NCI-H2196 treated with DMSO at 0.1 percent for 48 hours (cell line): Measurements from ENCODE around the gene TNFAIP3.

Experiments used
- DNase-seq: peaks from one replicate; lab custom pipeline; 2025; ENCODE audit not compliant: unreplicated experiment; lab: John Stamatoyannopoulos, UW

TNFAIP3 gene

GRCh38 chr6:137863091-137863797 lies 3.8 kb upstream of the TNFAIP3 start:
- DNase-seq: no peak

GRCh38 chr6:137864812-137865508 lies 2.1 kb upstream of the TNFAIP3 start:
- no peak for DNase-seq

DNA sequence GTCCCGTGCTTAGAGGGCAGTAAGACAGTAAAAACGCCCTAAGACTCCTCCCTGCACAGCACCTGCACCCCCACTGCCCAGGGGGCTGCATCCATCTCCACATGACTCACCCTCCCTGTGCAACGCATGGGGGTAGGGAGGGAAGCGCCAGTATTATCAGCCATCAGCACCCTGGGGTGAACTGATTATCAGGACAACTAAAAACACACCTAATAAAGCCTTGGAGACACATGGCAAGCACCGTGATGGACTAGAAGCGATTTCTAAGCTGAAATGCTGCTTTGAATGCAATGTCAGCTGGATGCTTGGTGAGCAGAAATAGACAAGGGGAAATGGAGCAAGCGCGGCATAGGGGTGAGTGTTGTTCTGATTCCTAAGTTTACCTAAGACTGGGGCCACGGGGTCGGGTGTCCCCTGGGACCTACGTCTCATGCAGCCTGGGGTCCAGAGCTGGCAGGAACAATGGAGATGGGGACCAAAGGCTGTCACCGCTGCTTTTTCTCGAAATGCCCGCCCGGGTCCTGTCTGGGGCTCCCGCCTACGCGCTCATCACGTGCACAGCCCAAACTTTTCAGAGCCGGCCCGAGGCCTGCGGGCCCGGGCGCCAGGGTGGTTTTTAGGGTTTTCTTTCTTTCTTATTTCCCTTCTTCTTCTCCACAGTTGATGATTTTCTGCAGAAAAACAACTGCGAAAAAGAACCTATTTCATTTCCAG lies 702 bp upstream of the TNFAIP3 start:
- no peak for DNase-seq

DNA sequence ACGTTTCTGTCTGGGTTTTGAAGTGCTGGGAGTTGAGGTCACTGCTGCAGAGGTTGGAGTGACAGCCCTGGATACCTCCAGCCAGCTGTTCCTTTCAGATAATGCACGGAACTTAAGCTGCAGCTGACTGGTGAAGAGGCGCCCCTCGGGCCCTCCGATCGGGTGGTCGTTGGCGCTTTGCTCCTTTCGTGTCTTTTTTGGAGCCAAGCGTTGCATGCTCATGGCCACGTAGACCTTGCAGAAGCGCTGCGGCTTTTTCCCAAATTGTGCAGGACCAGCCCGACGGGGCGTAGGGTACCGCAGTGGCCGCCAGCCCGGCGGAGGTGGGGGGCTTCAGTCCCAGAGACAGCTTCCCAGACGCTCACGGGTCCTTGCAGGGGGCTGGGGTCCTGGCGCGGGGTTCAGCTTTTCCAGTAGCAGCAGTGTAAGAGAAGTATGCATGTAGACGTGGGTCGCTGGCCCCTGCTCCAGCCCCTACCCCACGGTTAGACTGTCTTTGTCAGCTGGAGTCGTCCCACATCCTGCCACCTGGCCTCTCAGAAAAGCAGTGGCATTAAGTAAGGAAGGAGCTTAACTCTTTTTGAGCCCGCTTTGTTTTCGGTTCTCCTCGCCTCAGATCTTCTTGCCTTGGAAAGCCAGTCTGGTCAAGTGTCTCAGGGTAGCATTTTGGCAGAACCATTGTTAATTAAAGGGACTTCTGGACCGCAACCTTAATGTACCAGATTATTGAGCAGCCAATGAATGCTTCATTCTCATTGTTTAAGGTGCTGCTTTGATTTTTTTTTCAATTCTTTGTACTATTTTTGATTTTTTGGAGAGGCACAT lies 838 bp downstream of the TNFAIP3 start:
- DNase-seq: no peak

GRCh38 chr6:137868721-137869548 lies 1.9 kb downstream of the TNFAIP3 start:
- DNase-seq: no peak

GRCh38 chr6:137869549-137870307 lies 2.7 kb downstream of the TNFAIP3 start:
- DNase-seq: no peak

DNA sequence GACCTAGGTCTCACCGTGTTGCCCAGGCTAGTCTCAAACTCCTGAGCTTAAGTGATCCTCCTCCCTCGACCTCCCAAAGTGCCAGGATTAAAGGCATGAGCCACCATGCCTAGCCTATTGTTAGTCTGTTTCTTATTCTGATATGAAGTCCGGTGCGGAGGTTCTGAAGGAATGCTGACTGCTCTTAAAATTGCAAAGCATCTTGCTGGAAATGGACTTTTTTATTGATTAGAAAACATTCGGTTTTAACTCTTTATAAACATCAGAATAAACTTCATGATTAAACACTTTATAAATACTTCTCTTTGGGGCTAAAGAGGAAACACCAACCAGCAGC lies 3.2 kb downstream of the TNFAIP3 start:
- DNase-seq: no peak

- no peak for DNase-seq
These were observed 3.7 kb downstream of the TNFAIP3 start for GRCh38 chr6:137870744-137871247.

DNA sequence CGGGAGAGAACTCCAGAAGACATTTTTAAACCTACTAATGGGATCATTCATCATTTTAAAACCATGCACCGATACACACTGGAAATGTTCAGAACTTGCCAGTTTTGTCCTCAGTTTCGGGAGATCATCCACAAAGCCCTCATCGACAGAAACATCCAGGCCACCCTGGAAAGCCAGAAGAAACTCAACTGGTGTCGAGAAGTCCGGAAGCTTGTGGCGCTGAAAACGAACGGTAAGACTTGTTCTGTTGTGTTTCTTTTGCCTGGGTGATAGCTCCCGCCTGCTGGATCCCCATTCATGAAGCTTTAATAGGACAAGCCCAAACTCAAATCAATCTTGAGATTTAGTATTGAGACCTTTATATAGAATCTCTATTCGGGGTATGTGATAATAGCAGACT lies 4.2 kb downstream of the TNFAIP3 start:
- no peak for DNase-seq

DNA sequence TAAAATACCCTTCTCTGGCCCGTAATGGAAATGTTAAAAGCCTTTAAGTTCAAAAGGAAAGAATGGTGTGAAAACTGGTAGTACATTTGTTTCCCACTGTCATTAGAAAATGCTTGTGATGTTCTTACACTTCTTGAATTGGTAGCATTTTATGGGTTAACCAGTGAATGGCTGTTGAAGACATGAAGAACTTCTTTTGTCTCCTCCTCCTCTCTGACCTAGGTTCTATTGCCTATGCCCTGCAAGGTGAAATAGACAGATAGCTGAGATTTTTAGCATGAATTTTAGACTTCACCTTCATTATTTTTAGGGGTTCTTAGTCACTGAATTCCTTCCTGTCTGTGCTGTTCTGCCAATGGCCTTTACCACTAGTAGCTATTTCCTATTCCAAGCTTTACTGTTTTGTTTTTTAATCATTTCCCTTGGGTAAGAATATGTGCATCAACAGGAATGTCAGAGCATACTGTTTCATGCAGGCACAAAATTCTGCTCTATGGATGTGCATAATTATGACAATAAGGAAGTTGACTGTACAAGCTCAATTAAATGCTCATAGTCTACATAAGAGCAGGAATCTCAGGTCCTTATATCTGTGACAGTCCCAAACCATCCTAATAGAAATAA lies 4.9 kb downstream of the TNFAIP3 start:
- no peak for DNase-seq

GRCh38 chr6:137872581-137873115 lies 5.6 kb downstream of the TNFAIP3 start:
- DNase-seq: no peak

GRCh38 chr6:137873273-137873762 lies 6.3 kb downstream of the TNFAIP3 start:
- DNase-seq: no peak

DNA sequence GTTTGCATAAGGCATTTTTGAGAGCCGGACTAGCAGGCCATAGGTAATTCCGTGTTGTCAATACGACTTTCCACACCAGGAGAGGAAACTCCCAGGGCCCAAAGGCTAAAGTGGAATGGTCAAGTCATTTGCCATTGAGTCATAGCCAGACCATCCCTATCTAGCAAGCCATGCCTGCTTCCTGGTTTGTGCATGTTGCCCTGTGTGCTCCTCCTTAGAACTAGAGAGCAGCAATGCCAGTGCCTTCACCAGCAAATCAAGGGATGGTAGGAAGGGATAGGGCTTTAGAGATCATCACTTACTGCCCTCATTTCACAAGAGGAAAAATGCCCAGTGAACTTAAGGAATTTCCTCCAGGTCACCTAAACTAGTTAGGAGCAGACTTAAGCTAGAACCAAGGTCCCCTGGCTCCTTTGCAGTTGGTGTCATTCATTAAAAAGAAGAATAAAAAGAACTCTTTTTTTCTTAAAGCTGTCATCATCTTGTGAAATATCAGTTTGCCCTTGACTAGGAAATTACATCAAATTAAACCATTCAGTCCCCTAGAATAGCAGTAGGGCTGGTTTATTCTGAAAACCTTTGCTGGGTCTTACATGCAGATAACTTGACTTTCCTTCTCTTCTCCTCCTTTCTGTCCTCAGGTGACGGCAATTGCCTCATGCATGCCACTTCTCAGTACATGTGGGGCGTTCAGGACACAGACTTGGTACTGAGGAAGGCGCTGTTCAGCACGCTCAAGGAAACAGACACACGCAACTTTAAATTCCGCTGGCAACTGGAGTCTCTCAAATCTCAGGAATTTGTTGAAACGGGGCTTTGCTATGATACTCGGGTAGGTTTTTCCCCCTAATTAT lies 7.4 kb downstream of the TNFAIP3 start:
- no peak for DNase-seq

GRCh38 chr6:137875058-137875520 lies 8.0 kb downstream of the TNFAIP3 start:
- no peak for DNase-seq

- DNase-seq: no peak
These were observed 8.5 kb downstream of the TNFAIP3 start for GRCh38 chr6:137875606-137876005.

- no peak for DNase-seq
These were observed 9.5 kb downstream of the TNFAIP3 start for GRCh38 chr6:137876547-137876946.

DNA sequence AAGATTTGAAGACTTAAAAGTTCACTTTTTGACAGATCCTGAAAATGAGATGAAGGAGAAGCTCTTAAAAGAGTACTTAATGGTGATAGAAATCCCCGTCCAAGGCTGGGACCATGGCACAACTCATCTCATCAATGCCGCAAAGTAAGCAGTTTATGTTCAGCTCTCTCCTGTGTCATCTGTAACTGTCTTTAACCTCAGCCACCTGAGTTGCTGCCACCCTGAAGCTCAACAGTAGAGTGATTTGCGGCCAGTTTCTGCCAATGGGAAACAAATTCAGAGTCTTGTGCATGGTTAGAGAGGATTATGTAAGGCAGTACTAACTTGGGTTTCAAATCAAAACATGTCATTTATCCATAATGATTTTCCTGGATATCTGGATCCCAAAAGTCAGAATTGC lies 10.1 kb downstream of the TNFAIP3 start:
- DNase-seq: no peak

- no peak for DNase-seq
These were observed 10.5 kb downstream of the TNFAIP3 start for GRCh38 chr6:137877606-137878005.
